Measurements from ENCODE around the gene PTPMT1. TPM values are rescaled to one million over a fixed set of nuclear protein-coding genes. Genes with fewer than 3 reads are reported as not detected.
A peak's percentile ranks its signal among the peaks of the same experiment; 100 is the strongest.

PTPMT1 gene
- polyA plus RNA-seq, 2 of the 4 experiments (the other 2 are of a cell fraction), result 63.4 to 69.2 TPM

DNA sequence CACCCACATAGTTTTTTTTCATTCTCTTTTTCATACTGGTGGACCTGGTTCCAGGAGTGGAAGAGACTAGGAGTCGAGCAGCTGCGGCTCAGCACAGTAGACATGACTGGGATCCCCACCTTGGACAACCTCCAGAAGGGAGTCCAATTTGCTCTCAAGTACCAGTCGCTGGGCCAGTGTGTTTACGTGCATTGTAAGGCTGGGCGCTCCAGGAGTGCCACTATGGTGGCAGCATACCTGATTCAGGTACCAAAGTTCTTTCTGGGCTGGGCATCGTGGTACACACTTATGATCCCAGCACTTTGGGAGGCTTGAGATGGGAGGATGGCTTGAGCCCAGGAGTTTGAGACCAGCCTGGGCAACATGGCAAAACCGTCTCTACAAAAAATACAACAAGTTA lies 4.2 kb downstream of the PTPMT1 start (continued):
- TF ChIP-seq, protein P1, sequence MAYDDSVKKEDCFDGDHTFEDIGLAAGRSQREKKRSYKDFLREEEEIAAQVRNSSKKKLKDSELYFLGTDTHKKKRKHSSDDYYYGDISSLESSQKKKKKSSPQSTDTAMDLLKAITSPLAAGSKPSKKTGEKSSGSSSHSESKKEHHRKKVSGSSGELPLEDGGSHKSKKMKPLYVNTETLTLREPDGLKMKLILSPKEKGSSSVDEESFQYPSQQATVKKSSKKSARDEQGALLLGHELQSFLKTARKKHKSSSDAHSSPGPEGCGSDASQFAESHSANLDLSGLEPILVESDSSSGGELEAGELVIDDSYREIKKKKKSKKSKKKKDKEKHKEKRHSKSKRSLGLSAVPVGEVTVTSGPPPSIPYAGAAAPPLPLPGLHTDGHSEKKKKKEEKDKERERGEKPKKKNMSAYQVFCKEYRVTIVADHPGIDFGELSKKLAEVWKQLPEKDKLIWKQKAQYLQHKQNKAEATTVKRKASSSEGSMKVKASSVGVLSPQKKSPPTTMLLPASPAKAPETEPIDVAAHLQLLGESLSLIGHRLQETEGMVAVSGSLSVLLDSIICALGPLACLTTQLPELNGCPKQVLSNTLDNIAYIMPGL (CRISPR knock-in tag; IDR thresholded peaks at IDR 0.05; ENCODE audit: borderline replicate concordance), result no peak
- no peak for TF ChIP-seq MAFK (IDR thresholded peaks at IDR 0.05; ENCODE audit: partially characterized antibody)
- no peak for TF ChIP-seq POLR2A (IDR thresholded peaks at IDR 0.05; ENCODE audit: low read length)
- TF ChIP-seq EP300 (IDR thresholded peaks at IDR 0.05), result no peak

DNA sequence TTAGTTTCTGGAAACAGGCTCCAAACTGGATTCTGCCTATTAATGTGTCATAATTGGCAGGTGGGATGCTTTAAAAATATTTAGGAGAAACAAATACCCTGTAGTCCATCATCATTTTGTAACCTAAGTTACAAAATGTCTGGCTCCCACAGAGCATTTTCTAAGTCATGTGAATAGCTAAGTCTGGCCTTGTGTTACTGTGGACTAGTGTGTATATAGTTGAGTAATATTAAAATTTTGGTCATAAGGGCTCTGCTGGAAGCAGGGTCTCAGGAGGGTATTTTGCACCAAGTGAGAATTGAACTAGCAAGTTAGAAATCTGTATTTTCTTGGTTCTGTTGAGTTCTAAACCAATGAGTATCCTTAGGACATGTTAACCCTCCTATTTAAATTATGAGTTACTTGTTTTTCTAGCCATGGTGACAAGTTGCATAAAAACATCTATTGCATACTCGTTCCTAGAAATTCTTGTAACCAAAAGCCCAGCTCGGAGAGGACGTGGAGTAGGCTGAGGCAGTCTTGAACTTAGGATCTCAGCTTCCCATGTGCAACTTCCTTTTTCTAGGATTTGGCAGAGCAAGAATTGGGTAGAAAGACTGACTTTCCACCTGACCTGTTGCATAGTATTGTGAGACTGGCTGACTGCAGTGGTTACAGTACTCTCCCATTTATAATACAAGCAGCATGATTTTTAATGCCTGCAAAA lies 5.4 kb downstream of the PTPMT1 start:
- no peak overlapping the region for H3K4me2 ChIP-seq
- H3K4me3 ChIP-seq, result no peak overlapping the region
- no peak for FAIRE-seq
- DNase-seq (ENCODE audit: low read depth in 1 of 2, low spot score in 1 of 2), result no peak
- H3K9me3 ChIP-seq, result no peaks in the 10 kb centered on the region
- WGBS (ENCODE audit: missing lambda C conversion rate), result 92% methylated on average over 3 of the region's 3 CpGs
- no peak overlapping the region for H3K27ac ChIP-seq
- POLR2A ChIA-PET, result no interaction called here
- no peak for ATAC-seq
- peaks cover 9% of the 10 kb centered on the region; the same call in 2 of the 3 replicates for H3K4me1 ChIP-seq
- TF ChIP-seq RAD21 (conservative IDR thresholded peaks at IDR 0.05 in 1 of 2, IDR thresholded peaks at IDR 0.05 in 1 of 2), result no peak
- no peak for TF ChIP-seq CBX2 (IDR thresholded peaks at IDR 0.05; ENCODE audit: borderline replicate concordance, low read depth)
- no peak for TF ChIP-seq PHF8 (IDR thresholded peaks at IDR 0.05; ENCODE audit: borderline replicate concordance, low read depth)
- CTCF ChIA-PET, result interaction anchor here (0.6 to 2.3 kb wide), 5 partner anchors 8 to 19 kb away, joined by 3 to 6 read pairs (median 3); partner anchors contain the start of genes KBTBD4 and NDUFS3

DNA sequence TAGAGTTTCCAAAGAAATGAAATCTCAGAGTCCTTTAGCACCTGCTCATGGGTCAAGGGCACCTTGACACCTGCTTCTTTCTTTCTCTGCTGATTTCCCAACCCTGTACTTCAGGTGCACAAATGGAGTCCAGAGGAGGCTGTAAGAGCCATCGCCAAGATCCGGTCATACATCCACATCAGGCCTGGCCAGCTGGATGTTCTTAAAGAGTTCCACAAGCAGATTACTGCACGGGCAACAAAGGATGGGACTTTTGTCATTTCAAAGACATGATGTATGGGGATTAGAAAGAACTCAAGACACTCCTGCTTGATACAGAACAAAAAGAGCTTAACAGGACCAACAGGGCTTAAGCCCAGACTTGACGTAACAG lies 5.9 kb downstream of the PTPMT1 start:
- no peak for TF ChIP-seq RARB (CRISPR knock-in tag; IDR thresholded peaks at IDR 0.05)
- no peak for TF ChIP-seq RAD21 (conservative IDR thresholded peaks at IDR 0.05 in 1 of 2, IDR thresholded peaks at IDR 0.05 in 1 of 2)
- FAIRE-seq, result no peak
- 94% methylated on average over 4 of the region's 4 CpGs for WGBS (ENCODE audit: missing lambda C conversion rate)
- Histone ChIP-seq H3K9me3 (no peaks in the 10 kb centered on the region), H3K4me1 (peaks cover 7% of the 10 kb centered on the region; the same call in 2 of the 3 replicates), H3K4me2 (no peak overlapping the region), H3K27ac (no peak overlapping the region), H3K4me3 (no peak overlapping the region)
- ChIA-PET POLR2A (no interaction called here), CTCF (interaction anchor here (0.6 to 1.1 kb wide), 4 partner anchors 9 to 27 kb away, joined by 3 read pairs; no protein-coding TSS in a partner anchor)
- DNase-seq (ENCODE audit: low read depth in 1 of 2, low spot score in 1 of 2), result no peak
- no peak for ATAC-seq

DNA sequence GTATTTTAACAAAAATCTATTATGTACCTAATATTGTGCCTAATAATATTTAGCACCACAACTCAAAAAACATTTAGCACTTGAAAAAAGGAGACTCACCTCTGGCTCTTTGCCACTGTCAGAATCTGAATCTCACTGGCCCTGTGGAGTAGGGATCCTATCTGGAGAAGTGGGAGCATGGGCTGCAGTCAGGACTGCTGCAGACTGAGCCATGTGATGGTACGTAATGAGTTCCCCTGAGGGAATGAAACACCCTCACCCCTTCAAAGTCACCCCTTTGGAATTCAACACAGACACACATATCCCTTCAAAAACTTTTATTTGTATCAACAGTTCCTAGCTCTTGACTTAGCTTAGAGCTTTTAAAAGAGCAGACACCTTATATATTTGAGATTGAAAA lies 6.5 kb downstream of the PTPMT1 start:
- no peak overlapping the region for H3K27ac ChIP-seq
- H3K4me2 ChIP-seq, result no peak overlapping the region
- POLR2A ChIA-PET, result no interaction called here
- TF ChIP-seq MAFK (IDR thresholded peaks at IDR 0.05; ENCODE audit: partially characterized antibody), result no peak
- no peak for TF ChIP-seq CHD2 (IDR thresholded peaks at IDR 0.05; ENCODE audit: low read length, partially characterized antibody)
- no peak for TF ChIP-seq CBX2 (IDR thresholded peaks at IDR 0.05; ENCODE audit: borderline replicate concordance, low read depth)
- TF ChIP-seq JUN (IDR thresholded peaks at IDR 0.05), result no peak
- TF ChIP-seq JUNB (IDR thresholded peaks at IDR 0.05), result no peak
- TF ChIP-seq CBX8 (IDR thresholded peaks at IDR 0.05), result no peak
- TF ChIP-seq, protein P2, sequence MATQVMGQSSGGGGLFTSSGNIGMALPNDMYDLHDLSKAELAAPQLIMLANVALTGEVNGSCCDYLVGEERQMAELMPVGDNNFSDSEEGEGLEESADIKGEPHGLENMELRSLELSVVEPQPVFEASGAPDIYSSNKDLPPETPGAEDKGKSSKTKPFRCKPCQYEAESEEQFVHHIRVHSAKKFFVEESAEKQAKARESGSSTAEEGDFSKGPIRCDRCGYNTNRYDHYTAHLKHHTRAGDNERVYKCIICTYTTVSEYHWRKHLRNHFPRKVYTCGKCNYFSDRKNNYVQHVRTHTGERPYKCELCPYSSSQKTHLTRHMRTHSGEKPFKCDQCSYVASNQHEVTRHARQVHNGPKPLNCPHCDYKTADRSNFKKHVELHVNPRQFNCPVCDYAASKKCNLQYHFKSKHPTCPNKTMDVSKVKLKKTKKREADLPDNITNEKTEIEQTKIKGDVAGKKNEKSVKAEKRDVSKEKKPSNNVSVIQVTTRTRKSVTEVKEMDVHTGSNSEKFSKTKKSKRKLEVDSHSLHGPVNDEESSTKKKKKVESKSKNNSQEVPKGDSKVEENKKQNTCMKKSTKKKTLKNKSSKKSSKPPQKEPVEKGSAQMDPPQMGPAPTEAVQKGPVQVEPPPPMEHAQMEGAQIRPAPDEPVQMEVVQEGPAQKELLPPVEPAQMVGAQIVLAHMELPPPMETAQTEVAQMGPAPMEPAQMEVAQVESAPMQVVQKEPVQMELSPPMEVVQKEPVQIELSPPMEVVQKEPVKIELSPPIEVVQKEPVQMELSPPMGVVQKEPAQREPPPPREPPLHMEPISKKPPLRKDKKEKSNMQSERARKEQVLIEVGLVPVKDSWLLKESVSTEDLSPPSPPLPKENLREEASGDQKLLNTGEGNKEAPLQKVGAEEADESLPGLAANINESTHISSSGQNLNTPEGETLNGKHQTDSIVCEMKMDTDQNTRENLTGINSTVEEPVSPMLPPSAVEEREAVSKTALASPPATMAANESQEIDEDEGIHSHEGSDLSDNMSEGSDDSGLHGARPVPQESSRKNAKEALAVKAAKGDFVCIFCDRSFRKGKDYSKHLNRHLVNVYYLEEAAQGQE (IDR thresholded peaks at IDR 0.05), result no peak
- no peak for TF ChIP-seq HEYL (CRISPR knock-in tag; IDR thresholded peaks at IDR 0.05)
- TF ChIP-seq ZFP36 (IDR thresholded peaks at IDR 0.05; ENCODE audit: borderline replicate concordance, partially characterized antibody), result no peak
- no peak for TF ChIP-seq KDM5A (IDR thresholded peaks at IDR 0.05)
- TF ChIP-seq ZNF302 (CRISPR knock-in tag; IDR thresholded peaks at IDR 0.05), result no peak
- TF ChIP-seq MAZ (IDR thresholded peaks at IDR 0.05; ENCODE audit: borderline replicate concordance, low read depth, low read length), result no peak
- no peak for TF ChIP-seq HDAC2 (IDR thresholded peaks at IDR 0.05)
- WGBS (ENCODE audit: missing lambda C conversion rate), result 84% methylated on average over 1 of the region's 1 CpG
- no peak overlapping the region for H3K4me3 ChIP-seq
- H3K4me1 ChIP-seq, result peaks cover 2% of the 10 kb centered on the region; the same call in 1 of the 3 replicates
- FAIRE-seq, result no peak
- H3K9me3 ChIP-seq, result no peaks in the 10 kb centered on the region
- ATAC-seq, result peak in 1 of 2 experiments; percentile 52; a peak in 1 of 6 replicates
- no peak for DNase-seq (ENCODE audit: low read depth in 1 of 2, low spot score in 1 of 2)
- CTCF ChIA-PET, result interaction anchor here (1.1 kb wide), 1 partner anchor 28 kb away, joined by 3 read pairs; no protein-coding TSS in a partner anchor

Data from A549 (cell line).